Left lung (tissue), 10 donors: Measurements from ENCODE around the gene FOS. TPM values are rescaled to one million over a fixed set of nuclear protein-coding genes. Genes with fewer than 3 reads are reported as not detected.

Experiments
- ATAC-seq: fragments of 200-7000 bp; cut with Tn5 transposase; one replicate; pipeline ENCODE4 v1.9.1; 2020; ENCODE audit warnings: moderate library complexity
- DNase-seq, 4 donors: peaks; one replicate each; pipeline ENCODE4 v3.0.0-alpha.2; 2013 to 2020
- H3K27ac ChIP-seq, 2 donors: fragments of 200-600 bp; sonication (generic) in 1 of 2; one replicate each; pipeline versions ENCODE4 v1.5.0 to v1.8.0; 2020 to 2021
- H3K27me3 ChIP-seq, 2 donors: fragments of 200-600 bp; sonication (generic) in 1 of 2; one replicate each; pipeline versions ENCODE4 v1.5.0 to v1.8.0; 2020 to 2021
- H3K36me3 ChIP-seq, 2 donors: fragments of 200-600 bp; sonication (generic) in 1 of 2; one replicate each; pipeline versions ENCODE4 v1.5.0 to v1.8.0; 2020 to 2021
- H3K4me1 ChIP-seq, 2 donors: fragments of 200-600 bp; one replicate each; pipeline ENCODE4 v1.8.0; 2021
- H3K4me3 ChIP-seq, 2 donors: fragments of 200-600 bp; sonication (generic) in 1 of 2; one replicate each; pipeline versions ENCODE4 v1.5.0 to v1.8.0; 2020 to 2021; ENCODE audit warnings: mild to moderate bottlenecking in 1 of 2
- H3K9me3 ChIP-seq, 2 donors: fragments of 200-600 bp; sonication (generic) in 1 of 2; one replicate each; pipeline versions ENCODE4 v1.5.0 to v1.8.0; 2020 to 2021
- CTCF ChIP-seq, 2 donors: fragments of 200-600 bp; sonication (generic) in 1 of 2; IDR thresholded peaks; one replicate each; pipeline versions ENCODE4 v1.5.0 to v1.8.0; 2021; ENCODE audit warnings: antibody characterized with exemption in 2 of 2
- intact Hi-C, 2 donors: fragments of 100-400 bp; cut with DNase I; formaldehyde crosslinking; loops; one replicate each; pipeline versions ENCODE4 v1.11.2 to v1.14.2; 2022
- polyA plus RNA-seq, 6 donors: library from polyadenylated mRNA; unstranded; fragments of 120-200 nt; gene quantifications; one replicate each; pipeline ENCODE4 v1.2.1, GENCODE V29; 2013; ENCODE audit not compliant: insufficient read length in 6 of 6
- total RNA-seq, 2 donors: library from RNA; stranded (reverse); fragmentation: NEBNext Ultra II Directional; extraction: Animal tissue kit (Norgen Biotek cat#: 25700); gene quantifications; one replicate each; pipeline ENCODE4 v1.2.1, GENCODE V29; 2021
- donor health status: DM: no; HTN: yes; CAD: no.
- donor health status: DM: no; HTN: no; CAD: no.

Gene FOS
- total and polyA plus RNA-seq, 8 donors: 57.9 to 3,242 (median 701) TPM

GRCh38 chr14:75277008-75277814, 1.4 kb upstream of the FOS start:
- no peak for TF ChIP-seq CTCF (IDR thresholded peaks at IDR 0.05)
- peak; percentile 65 for ATAC-seq
- Histone ChIP-seq H3K4me1 (peaks cover 23 to 70% of the 10 kb centered on the region in 2 donors), H3K4me3 (peak overlapping the region; percentile 61 to 87), H3K27ac (peak overlapping the region; percentile 99 to 100), H3K9me3 (no peaks in the 10 kb centered on the region), H3K36me3 (peaks cover 0 to 28% of the 10 kb centered on the region in 2 donors), H3K27me3 (no peaks in the 10 kb centered on the region)
- DNase-seq: peak; percentile 90 to 98 (median 94)
- intact Hi-C loops: no loop called here

- intact Hi-C loops: no loop called here
- Histone ChIP-seq H3K36me3 (peaks cover 0 to 31% of the 10 kb centered on the region in 2 donors), H3K27ac (peak overlapping the region; percentile 99 to 100), H3K4me3 (peak overlapping the region; percentile 61 to 87), H3K9me3 (no peaks in the 10 kb centered on the region), H3K4me1 (peaks cover 23 to 74% of the 10 kb centered on the region in 2 donors), H3K27me3 (no peaks in the 10 kb centered on the region)
- ATAC-seq (no peak), DNase-seq (no peak)
- no peak for TF ChIP-seq CTCF (IDR thresholded peaks at IDR 0.05)
Observed at GRCh38 chr14:75277815-75278421, 710 bp upstream of the FOS start.

GRCh38 chr14:75279153-75279762, 630 bp downstream of the FOS start:
- DNase-seq (peak; percentile 68 to 85 (median 79)), ATAC-seq (peak; percentile 3)
- TF ChIP-seq CTCF (IDR thresholded peaks at IDR 0.05): no peak
- intact Hi-C loops: no loop called here
- no peaks in the 10 kb centered on the region for H3K27me3 ChIP-seq
- H3K27ac ChIP-seq: peak overlapping the region; percentile 99 to 100
- H3K4me3 ChIP-seq: peak overlapping the region; percentile 61 to 87
- peaks cover 0 to 31% of the 10 kb centered on the region in 2 donors for H3K36me3 ChIP-seq
- H3K4me1 ChIP-seq: peaks cover 29 to 74% of the 10 kb centered on the region in 2 donors
- H3K9me3 ChIP-seq: no peaks in the 10 kb centered on the region

GRCh38 chr14:75279763-75280290, 1.2 kb downstream of the FOS start:
- Histone ChIP-seq H3K36me3 (peaks cover 0 to 31% of the 10 kb centered on the region in 2 donors), H3K9me3 (no peaks in the 10 kb centered on the region), H3K4me1 (peaks cover 29 to 74% of the 10 kb centered on the region in 2 donors), H3K27ac (peak overlapping the region; percentile 99 to 100), H3K4me3 (peak overlapping the region; percentile 61 to 87), H3K27me3 (no peaks in the 10 kb centered on the region)
- peak in 3 of 4 donors; percentile 51 to 82 (median 53) for DNase-seq
- intact Hi-C loops: no loop called here
- TF ChIP-seq CTCF (IDR thresholded peaks at IDR 0.05): no peak
- ATAC-seq: no peak
